ENCODE results near the gene PTH1R.

The PTH1R gene

GRCh38 chr3:46861605-46862368 is 15.7 kb upstream of the PTH1R start:
- Histone ChIP-seq H3K27me3 (ENCODE audit: control insufficient read depth, insufficient read depth, low read length) (no peaks in the 10 kb centered on the region), H3K36me3 (ENCODE audit: control insufficient read depth, insufficient read depth, low read length) (no peaks in the 10 kb centered on the region), H3K27ac (ENCODE audit: low read depth, low read length) (no peak overlapping the region), H3K4me3 (ENCODE audit: low read length) (no peak overlapping the region), H3K4me1 (ENCODE audit: control insufficient read depth, insufficient read depth, low read length) (no peaks in the 10 kb centered on the region), H3K9ac (ENCODE audit: low read length) (no peak overlapping the region)

DNA sequence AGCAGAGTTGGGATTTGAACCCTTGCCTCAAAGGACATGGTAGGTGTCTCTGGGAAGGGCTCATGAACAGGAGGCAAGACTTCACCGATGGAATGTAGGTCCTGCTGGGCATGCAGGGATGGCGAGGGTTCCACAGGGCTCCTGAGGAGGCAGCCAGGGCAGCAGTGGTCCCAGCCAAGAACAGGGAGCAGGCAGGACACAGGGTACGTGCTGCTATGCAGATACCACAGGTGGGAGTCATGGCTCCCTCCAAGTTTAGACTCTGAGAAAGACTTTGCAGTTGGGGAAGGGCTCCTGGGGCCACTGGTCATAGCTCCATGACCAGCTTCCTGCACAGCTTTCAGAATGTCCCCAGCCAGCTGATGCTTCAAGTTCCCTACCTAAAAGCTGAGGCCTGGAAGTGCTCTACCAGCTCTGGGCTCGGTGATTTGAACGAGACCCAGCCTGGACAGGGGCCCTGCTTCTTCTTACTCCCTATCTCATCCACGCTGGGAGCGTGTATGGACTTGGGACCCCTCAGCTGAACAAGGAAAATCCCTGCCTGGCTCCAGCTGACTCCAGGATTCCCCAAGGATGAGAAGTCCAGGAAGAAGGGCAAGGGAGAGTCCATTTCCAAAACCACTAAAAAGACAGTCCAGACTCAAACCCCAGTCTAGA is 15.0 kb upstream of the PTH1R start:
- Histone ChIP-seq H3K4me1 (ENCODE audit: control insufficient read depth, insufficient read depth, low read length) (peaks cover 6% of the 10 kb centered on the region), H3K27ac (ENCODE audit: low read depth, low read length) (no peak overlapping the region)

GRCh38 chr3:46863261-46863782 is 14.2 kb upstream of the PTH1R start, which contains the start of gene MYL3:
MYL3 (minus strand) TSS chr3:46863444; CDS start chr3:46863390, 54 bp downstream.
- no peak within 1 kb of the TSS for H3K27ac ChIP-seq (ENCODE audit: low read depth, low read length)
- no peaks in the 10 kb centered on the region for H3K36me3 ChIP-seq (ENCODE audit: control insufficient read depth, insufficient read depth, low read length)
- no peak within 1 kb of the TSS for H3K4me3 ChIP-seq (ENCODE audit: low read length)
- no peak within 1 kb of the TSS for H3K9ac ChIP-seq (ENCODE audit: low read length)
- H3K27me3 ChIP-seq (ENCODE audit: control insufficient read depth, insufficient read depth, low read length) = no peaks in the 10 kb centered on the region
- H3K4me1 ChIP-seq (ENCODE audit: control insufficient read depth, insufficient read depth, low read length) = peaks cover 14% of the 10 kb centered on the region

More for the DNA sequence above, 15.0 kb upstream of the PTH1R start:
- Histone ChIP-seq H3K9ac (ENCODE audit: low read length) (no peak overlapping the region), H3K36me3 (ENCODE audit: control insufficient read depth, insufficient read depth, low read length) (no peaks in the 10 kb centered on the region), H3K27me3 (ENCODE audit: control insufficient read depth, insufficient read depth, low read length) (no peaks in the 10 kb centered on the region), H3K4me3 (ENCODE audit: low read length) (no peak overlapping the region)

- no peak overlapping the region for H3K27ac ChIP-seq (ENCODE audit: low read depth, low read length)
- no peak overlapping the region for H3K9ac ChIP-seq (ENCODE audit: low read length)
- no peak overlapping the region for H3K4me3 ChIP-seq (ENCODE audit: low read length)
- H3K36me3 ChIP-seq (ENCODE audit: control insufficient read depth, insufficient read depth, low read length) = no peaks in the 10 kb centered on the region
- peaks cover 16% of the 10 kb centered on the region for H3K4me1 ChIP-seq (ENCODE audit: control insufficient read depth, insufficient read depth, low read length)
- H3K27me3 ChIP-seq (ENCODE audit: control insufficient read depth, insufficient read depth, low read length) = no peaks in the 10 kb centered on the region
Measured at GRCh38 chr3:46864061-46864881, 13.2 kb upstream of the PTH1R start.

DNA sequence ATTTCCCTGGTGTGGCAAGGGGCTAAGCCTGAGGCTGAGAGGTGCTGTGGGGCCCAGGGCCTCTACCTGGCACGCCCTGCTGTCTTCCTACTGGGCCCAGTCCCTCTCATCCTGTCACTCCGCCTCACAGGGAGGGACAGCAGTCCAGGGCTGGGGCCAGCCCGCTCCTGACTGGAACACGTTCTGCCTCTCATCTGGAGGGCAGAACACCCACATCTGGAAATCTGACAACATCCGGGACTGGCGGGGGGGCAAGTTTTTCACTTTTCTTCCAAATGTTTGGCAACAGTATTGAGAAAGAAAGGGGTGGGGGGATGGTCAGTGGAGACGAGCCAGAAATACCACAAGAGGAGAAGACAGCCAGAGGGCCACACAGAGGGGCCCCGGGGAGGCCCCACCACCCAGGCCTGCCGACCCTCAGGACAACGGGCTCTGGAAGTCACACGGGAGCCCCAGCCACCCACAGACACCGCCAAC is 12.5 kb upstream of the PTH1R start:
- Histone ChIP-seq H3K9ac (ENCODE audit: low read length) (no peak overlapping the region), H3K27ac (ENCODE audit: low read depth, low read length) (no peak overlapping the region), H3K4me1 (ENCODE audit: control insufficient read depth, insufficient read depth, low read length) (peaks cover 16% of the 10 kb centered on the region), H3K4me3 (ENCODE audit: low read length) (no peak overlapping the region), H3K36me3 (ENCODE audit: control insufficient read depth, insufficient read depth, low read length) (no peaks in the 10 kb centered on the region), H3K27me3 (ENCODE audit: control insufficient read depth, insufficient read depth, low read length) (no peaks in the 10 kb centered on the region)

DNA sequence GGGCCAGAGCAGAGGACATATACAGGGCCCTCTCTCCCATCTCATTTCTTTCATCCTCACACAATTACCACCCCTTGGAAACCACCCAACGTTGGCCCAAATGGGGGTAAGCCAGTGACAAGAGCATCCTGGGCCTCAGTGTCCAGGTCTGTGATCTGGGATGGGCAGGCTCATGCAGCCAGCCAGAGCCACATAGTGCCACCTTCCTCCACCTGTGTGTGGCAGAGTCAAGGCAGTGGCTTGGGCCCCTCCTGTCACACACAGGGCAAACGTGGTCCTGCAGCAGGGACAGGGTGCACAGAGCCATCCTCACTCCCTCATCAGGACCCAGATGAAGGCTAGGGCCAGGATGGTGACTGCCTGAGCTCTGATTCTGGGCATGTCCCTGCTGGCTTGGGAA is 12.0 kb upstream of the PTH1R start:
- Histone ChIP-seq H3K4me3 (ENCODE audit: low read length) (no peak overlapping the region), H3K27ac (ENCODE audit: low read depth, low read length) (no peak overlapping the region), H3K9ac (ENCODE audit: low read length) (no peak overlapping the region), H3K4me1 (ENCODE audit: control insufficient read depth, insufficient read depth, low read length) (peaks cover 16% of the 10 kb centered on the region), H3K36me3 (ENCODE audit: control insufficient read depth, insufficient read depth, low read length) (no peaks in the 10 kb centered on the region), H3K27me3 (ENCODE audit: control insufficient read depth, insufficient read depth, low read length) (no peaks in the 10 kb centered on the region)

- Histone ChIP-seq H3K9ac (ENCODE audit: low read length) (no peak overlapping the region), H3K36me3 (ENCODE audit: control insufficient read depth, insufficient read depth, low read length) (no peaks in the 10 kb centered on the region), H3K4me3 (ENCODE audit: low read length) (no peak overlapping the region), H3K27ac (ENCODE audit: low read depth, low read length) (no peak overlapping the region), H3K27me3 (ENCODE audit: control insufficient read depth, insufficient read depth, low read length) (no peaks in the 10 kb centered on the region), H3K4me1 (ENCODE audit: control insufficient read depth, insufficient read depth, low read length) (peaks cover 16% of the 10 kb centered on the region)
Measured at GRCh38 chr3:46866032-46866595, 11.4 kb upstream of the PTH1R start.

- Histone ChIP-seq H3K9ac (ENCODE audit: low read length) (no peak overlapping the region), H3K27me3 (ENCODE audit: control insufficient read depth, insufficient read depth, low read length) (no peaks in the 10 kb centered on the region), H3K4me3 (ENCODE audit: low read length) (peak overlapping the region; percentile 22)
Measured at GRCh38 chr3:46866720-46867549, 10.6 kb upstream of the PTH1R start.

GRCh38 chr3:46867550-46867898 is 10.0 kb upstream of the PTH1R start:
- Histone ChIP-seq H3K36me3 (ENCODE audit: control insufficient read depth, insufficient read depth, low read length) (no peaks in the 10 kb centered on the region), H3K27me3 (ENCODE audit: control insufficient read depth, insufficient read depth, low read length) (no peaks in the 10 kb centered on the region), H3K4me1 (ENCODE audit: control insufficient read depth, insufficient read depth, low read length) (peaks cover 16% of the 10 kb centered on the region), H3K27ac (ENCODE audit: low read depth, low read length) (peak overlapping the region; percentile 62), H3K9ac (ENCODE audit: low read length) (no peak overlapping the region), H3K4me3 (ENCODE audit: low read length) (peak overlapping the region; percentile 26)

More at GRCh38 chr3:46866720-46867549, 10.6 kb upstream of the PTH1R start:
- no peak overlapping the region for H3K27ac ChIP-seq (ENCODE audit: low read depth, low read length)
- H3K36me3 ChIP-seq (ENCODE audit: control insufficient read depth, insufficient read depth, low read length) = no peaks in the 10 kb centered on the region
- peaks cover 16% of the 10 kb centered on the region for H3K4me1 ChIP-seq (ENCODE audit: control insufficient read depth, insufficient read depth, low read length)

DNA sequence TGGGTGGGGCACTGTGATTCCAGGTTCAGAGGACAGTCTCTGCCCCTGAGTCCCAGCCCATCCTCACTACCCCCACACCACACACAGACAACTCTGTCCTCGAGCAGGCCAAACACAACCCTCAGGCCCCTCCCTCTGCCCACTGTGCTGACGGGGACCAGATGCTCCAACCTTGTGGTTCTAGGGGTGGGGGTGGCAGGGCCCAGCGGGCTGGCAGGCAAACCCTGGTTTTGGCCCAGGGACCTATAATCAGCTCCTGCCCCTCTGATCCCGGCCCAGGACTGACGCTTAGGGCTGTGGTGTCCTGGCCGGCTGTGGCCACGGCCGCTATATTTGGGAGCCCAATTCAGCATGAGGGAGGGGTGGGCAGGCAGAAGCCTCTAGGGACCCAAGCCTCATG is 9.2 kb upstream of the PTH1R start:
- H3K9ac ChIP-seq (ENCODE audit: low read length) = no peak overlapping the region

DNA sequence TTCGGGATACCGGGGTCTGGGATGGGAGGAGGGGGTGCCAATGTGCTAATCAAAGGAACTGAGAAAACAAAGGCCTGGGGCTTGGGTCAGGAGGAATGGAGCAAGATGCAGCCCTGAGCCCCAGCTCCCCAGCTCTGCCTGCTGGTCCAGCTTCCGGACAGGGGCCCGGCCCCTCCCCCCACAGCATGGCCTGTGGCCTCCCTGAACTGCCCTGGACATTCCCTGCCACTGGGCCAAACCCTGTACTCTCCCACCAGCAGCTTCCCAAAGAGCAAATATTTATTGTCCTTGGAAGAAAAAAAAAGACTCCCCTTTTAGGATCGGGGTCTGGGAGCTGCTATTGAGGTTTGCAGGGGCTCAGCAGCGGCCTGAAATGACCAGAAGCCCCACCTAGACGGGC is 8.6 kb upstream of the PTH1R start:
- H3K9ac ChIP-seq (ENCODE audit: low read length) = no peak overlapping the region
- no peak overlapping the region for H3K27ac ChIP-seq (ENCODE audit: low read depth, low read length)
- no peaks in the 10 kb centered on the region for H3K27me3 ChIP-seq (ENCODE audit: control insufficient read depth, insufficient read depth, low read length)
- no peaks in the 10 kb centered on the region for H3K36me3 ChIP-seq (ENCODE audit: control insufficient read depth, insufficient read depth, low read length)
- H3K4me3 ChIP-seq (ENCODE audit: low read length) = no peak overlapping the region
- H3K4me1 ChIP-seq (ENCODE audit: control insufficient read depth, insufficient read depth, low read length) = peaks cover 16% of the 10 kb centered on the region

More for the DNA sequence above, 9.2 kb upstream of the PTH1R start:
- no peaks in the 10 kb centered on the region for H3K27me3 ChIP-seq (ENCODE audit: control insufficient read depth, insufficient read depth, low read length)
- no peak overlapping the region for H3K4me3 ChIP-seq (ENCODE audit: low read length)
- H3K36me3 ChIP-seq (ENCODE audit: control insufficient read depth, insufficient read depth, low read length) = no peaks in the 10 kb centered on the region
- peak overlapping the region; percentile 62 for H3K27ac ChIP-seq (ENCODE audit: low read depth, low read length)
- H3K4me1 ChIP-seq (ENCODE audit: control insufficient read depth, insufficient read depth, low read length) = peaks cover 16% of the 10 kb centered on the region

Data from rectal smooth muscle tissue (tissue), 1 donor.